HepG2 (cell line): Measurements from ENCODE around the gene SLC12A5. TPM values are rescaled to one million over a fixed set of nuclear protein-coding genes. Genes with fewer than 3 reads are reported as not detected.

Experiments
- AHR ChIP-seq: IDR thresholded peaks from 2 replicates; pipeline ENCODE4 v1.6.1; 2018; ENCODE audit warnings: missing genetic modification reagents, missing compliant biosample characterization
- CBX2 ChIP-seq, 2 experiments: fragments of 200-600 bp in 1 of 2; sonication (generic); formaldehyde crosslinking in 1 of 2; IDR thresholded peaks; 2 replicates each; pipeline versions ENCODE4 v1.7.0 to v1.8.1; 2018 to 2022; ENCODE audit warnings: low read depth in 2 of 2, low read length in 1 of 2, mild to moderate bottlenecking in 1 of 2, missing genetic modification reagents in 1 of 2
- CSRNP2 ChIP-seq: sonication (generic); formaldehyde crosslinking; conservative IDR thresholded peaks from 2 replicates; pipeline ENCODE4 v1.8.0; 2022; ENCODE audit warnings: low read depth, missing genetic modification reagents
- FOXA1 ChIP-seq, 2 experiments: fragments of 450-650 bp in 1 of 2; sonication (generic) in 1 of 2; formaldehyde crosslinking in 1 of 2; IDR thresholded peaks; 2 replicates each; pipeline versions ENCODE4 v1.4.0 to v1.6.1; 2016 to 2020; ENCODE audit warnings: missing genetic modification reagents in 1 of 2
- HMGXB4 ChIP-seq, 2 experiments: sonication (generic) in 1 of 2; formaldehyde crosslinking in 1 of 2; IDR thresholded peaks; 2 replicates each; pipeline versions ENCODE4 v1.4.0 to v1.6.1; 2018 to 2020; ENCODE audit warnings: missing genetic modification reagents in 2 of 2, borderline replicate concordance in 1 of 2, low read depth in 1 of 2, mild to moderate bottlenecking in 1 of 2, missing biosample characterization in 1 of 2
- KLF11 ChIP-seq: IDR thresholded peaks from 2 replicates; pipeline ENCODE4 v1.6.1; 2016; ENCODE audit warnings: missing compliant biosample characterization
- MAFG ChIP-seq: sonication (generic); formaldehyde crosslinking; IDR thresholded peaks from 2 replicates; pipeline ENCODE4 v1.5.1; 2020; ENCODE audit warnings: mild to moderate bottlenecking, missing genetic modification reagents
- MLLT10 ChIP-seq: sonication (generic); formaldehyde crosslinking; IDR thresholded peaks from 2 replicates; pipeline ENCODE4 v1.4.0; 2020; ENCODE audit warnings: missing genetic modification reagents
- MTF2 ChIP-seq: sonication (generic); formaldehyde crosslinking; IDR thresholded peaks from 2 replicates; pipeline ENCODE4 v1.5.0; 2020; ENCODE audit warnings: missing genetic modification reagents, borderline replicate concordance
- MXI1 ChIP-seq: IDR thresholded peaks from 3 replicates; pipeline ENCODE4 v1.6.1; 2012; ENCODE audit warnings: low read depth, low read length, inconsistent platforms, borderline replicate concordance
- NRL ChIP-seq: sonication (generic); formaldehyde crosslinking; IDR thresholded peaks from 2 replicates; pipeline ENCODE4 v1.5.0; 2020; ENCODE audit warnings: missing genetic modification reagents, mild to moderate bottlenecking, moderate library complexity, borderline replicate concordance
- PRMT3 ChIP-seq: sonication (generic); formaldehyde crosslinking; IDR thresholded peaks from 2 replicates; pipeline ENCODE4 v1.8.1; 2022; ENCODE audit warnings: low read depth, mild to moderate bottlenecking, moderate library complexity, missing genetic modification reagents, borderline replicate concordance
- RBFOX2 ChIP-seq: fragments of 200-400 bp; formaldehyde crosslinking; IDR thresholded peaks from 2 replicates; pipeline ENCODE4 v1.6.1; 2017; ENCODE audit warnings: low read depth, mild to moderate bottlenecking, low read length
- TFAP4 ChIP-seq: sonication (generic); IDR thresholded peaks from 2 replicates; pipeline ENCODE4 v1.6.1; 2016; ENCODE audit warnings: low read depth, borderline replicate concordance
- TGIF2 ChIP-seq: IDR thresholded peaks from 2 replicates; pipeline ENCODE4 v1.6.1; 2016; ENCODE audit warnings: control low read depth, missing compliant biosample characterization
- THAP9 ChIP-seq: sonication (generic); formaldehyde crosslinking; IDR thresholded peaks from 2 replicates; pipeline ENCODE4; 2020; ENCODE audit warnings: missing genetic modification reagents, mild to moderate bottlenecking, borderline replicate concordance
- ZFAT ChIP-seq: sonication (generic); formaldehyde crosslinking; conservative IDR thresholded peaks from 2 replicates; pipeline ENCODE4 v1.8.1; 2023; ENCODE audit warnings: missing genetic modification reagents, inconsistent platforms
- ZNF414 ChIP-seq: sonication (generic); formaldehyde crosslinking; IDR thresholded peaks from 2 replicates; pipeline ENCODE4 v1.5.0; 2020; ENCODE audit warnings: missing genetic modification reagents
- ZNF557 ChIP-seq: sonication (generic); formaldehyde crosslinking; IDR thresholded peaks from 2 replicates; pipeline ENCODE4 v1.4.0; 2020; ENCODE audit warnings: missing genetic modification reagents
- ZNF691 ChIP-seq: sonication (generic); formaldehyde crosslinking; IDR thresholded peaks from 2 replicates; pipeline ENCODE4 v1.4.0; 2020; ENCODE audit warnings: missing genetic modification reagents, low read depth, mild to moderate bottlenecking, borderline replicate concordance
- ZNF772 ChIP-seq: sonication (generic); formaldehyde crosslinking; IDR thresholded peaks from 2 replicates; pipeline ENCODE4 v1.5.0; 2020; ENCODE audit warnings: mild to moderate bottlenecking, missing genetic modification reagents
- ZNF781 ChIP-seq: sonication (generic); formaldehyde crosslinking; IDR thresholded peaks from 2 replicates; pipeline ENCODE4 v1.5.1; 2020; ENCODE audit warnings: borderline replicate concordance, mild to moderate bottlenecking, missing genetic modification reagents; ENCODE audit errors: not compliant biosample characterization
- polyA plus RNA-seq, 8 experiments: library from polyadenylated mRNA; depleted of rRNA in 3 of 8; stranded (reverse) in 7 of 8; unstranded in 1 of 8; fragments of >200 nt; fragmentation: Illumina TruSeq in 4 of 8; extraction: Trizol in 4 of 8; gene quantifications; 2 replicates each; pipeline versions ENCODE4 v1.2.1 to v1.2.3, GENCODE V29; 2011 to 2016; ENCODE audit warnings: low read depth in 4 of 8, missing spikeins in 1 of 8, mixed read lengths in 1 of 8; ENCODE audit not compliant: insufficient read depth in 1 of 8
- total RNA-seq, 5 experiments: library from RNA; depleted of rRNA; stranded (reverse); fragments of >200 nt; fragmentation: Illumina TruSeq; extraction: Trizol; gene quantifications; 2 replicates each; pipeline ENCODE4 v1.2.3, GENCODE V29; 2016; ENCODE audit warnings: low read depth in 1 of 5

SLC12A5 gene
- total and polyA plus RNA-seq, 2 of the 13 experiments (the other 11 are each of a cell fraction or from before 2014, with no cell fraction given) = 4.3 to 5.4 TPM

- TF ChIP-seq CBX2 (IDR thresholded peaks at IDR 0.05; ENCODE audit: low read depth, low read length) = no peak
- no peak for TF ChIP-seq CBX2 (CRISPR knock-in tag; IDR thresholded peaks at IDR 0.05; ENCODE audit: low read depth)
- no peak for TF ChIP-seq NRL (CRISPR knock-in tag)
- no peak for TF ChIP-seq HMGXB4 (CRISPR knock-in tag; IDR thresholded peaks at IDR 0.05; ENCODE audit: borderline replicate concordance in 1 of 2, low read depth in 1 of 2)
- peak; percentile 72; the same call in 1 of the 2 replicates for TF ChIP-seq ZNF772 (CRISPR knock-in tag)
- no peak for TF ChIP-seq ZNF557
- TF ChIP-seq TGIF2 = no peak
- no peak for TF ChIP-seq RBFOX2
- TF ChIP-seq MTF2 (CRISPR knock-in tag) = 0 out of 2 replicates have a peak, but pooled peaks have one; percentile 42
- no peak for TF ChIP-seq ZNF691 (CRISPR knock-in tag)
- no peak for TF ChIP-seq PRMT3 (CRISPR knock-in tag)
- TF ChIP-seq CSRNP2 (CRISPR knock-in tag) = no peak
- TF ChIP-seq MXI1 = no peak
- no peak for TF ChIP-seq THAP9
- TF ChIP-seq AHR (CRISPR knock-in tag) = peak; percentile 71; the same call in 1 of the 2 replicates
- no peak for TF ChIP-seq FOXA1 (IDR thresholded peaks at IDR 0.05)
- no peak for TF ChIP-seq FOXA1 (CRISPR knock-in tag; IDR thresholded peaks at IDR 0.05)
- TF ChIP-seq KLF11 (CRISPR knock-in tag) = no peak
- TF ChIP-seq TFAP4 = no peak
- TF ChIP-seq MLLT10 (CRISPR knock-in tag) = no peak
- TF ChIP-seq ZNF781 (CRISPR knock-in tag) = no peak
- TF ChIP-seq ZFAT = no peak
- no peak for TF ChIP-seq MAFG
- no peak for TF ChIP-seq ZNF414 (CRISPR knock-in tag)
These were observed 60.1 kb downstream of the SLC12A5 start (continued) for GRCh38 chr20:46089167-46089416.
